Stimulated activated CD8-positive, alpha-beta memory T cell treated with anti-CD3 and anti-CD28 coated beads, Interleukin-15, amount 100 ng/mL, for 1 hour (primary cell): ENCODE measurements around the gene D2HGDH.
"Not testable (repeated sequence)": the region's sequence is repeated elsewhere in the genome, so short reads cannot be mapped to it uniquely, and the experiment has no call there.

ENCODE experiments used
- DNase-seq: peaks from one replicate; pipeline ENCODE4 v3.0.0-alpha.2; 2020; ENCODE audit warnings: low read depth

The D2HGDH gene

DNA sequence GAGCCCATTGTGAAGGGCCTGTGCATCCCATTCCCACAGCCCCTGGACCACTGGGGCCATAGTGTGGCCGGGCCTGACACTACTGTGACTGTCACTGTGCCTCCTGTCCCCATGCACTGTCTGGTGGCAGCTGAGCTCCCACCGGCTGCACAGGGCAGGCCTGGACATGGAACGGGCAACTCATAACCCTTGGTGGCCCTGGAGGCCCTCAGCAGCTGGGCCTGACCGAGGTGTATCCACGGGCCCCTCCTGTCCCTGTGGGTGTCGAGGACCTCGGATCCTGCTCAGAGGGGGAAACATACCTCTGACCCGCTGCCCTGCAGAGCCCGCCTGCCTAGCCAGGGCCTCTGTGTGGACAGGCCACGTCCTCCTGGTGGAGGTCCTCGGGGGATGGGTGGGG lies 34.4 kb downstream of the D2HGDH start:
- DNase-seq, result no peak

GRCh38 chr2:241769819-241770184 lies 35.4 kb downstream of the D2HGDH start:
- DNase-seq, result no peak

DNA sequence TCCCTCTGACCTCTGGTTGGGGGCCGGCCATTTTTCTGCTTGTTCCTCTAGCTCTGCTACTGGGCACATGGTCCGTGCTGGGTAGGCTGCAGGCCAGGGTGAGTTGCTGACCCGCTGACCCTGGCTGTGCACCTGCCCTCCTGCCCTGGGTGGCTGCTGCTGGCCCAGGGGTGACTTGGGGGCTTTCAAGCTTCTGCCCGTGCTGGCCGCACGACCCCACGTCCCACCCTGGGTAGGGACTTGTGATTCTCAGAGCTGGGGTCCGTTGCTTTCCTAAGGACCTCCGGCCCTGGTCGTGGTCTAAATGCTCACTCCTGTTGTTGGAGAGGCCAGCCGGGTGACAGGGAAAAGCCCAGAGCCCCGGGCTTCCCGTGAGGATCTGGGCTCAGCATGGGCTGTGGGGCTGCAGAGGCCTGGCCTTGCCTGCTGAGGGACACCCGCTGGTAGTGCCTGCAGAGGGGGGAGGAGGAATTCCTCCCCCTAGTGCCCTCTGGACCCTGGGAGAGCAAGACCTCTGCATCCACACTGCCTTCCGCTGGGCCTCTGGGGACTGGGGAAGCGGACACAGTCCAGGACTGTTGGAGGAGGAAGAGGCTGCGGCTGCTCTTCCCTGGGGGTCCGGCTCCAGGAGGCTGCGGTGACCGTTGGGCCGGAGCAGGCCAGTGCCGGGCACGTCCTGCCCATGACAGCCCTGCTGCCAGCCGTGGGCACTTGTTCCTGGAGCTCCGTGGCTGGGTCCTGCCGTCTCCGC lies 35.9 kb downstream of the D2HGDH start:
- no peak for DNase-seq

DNA sequence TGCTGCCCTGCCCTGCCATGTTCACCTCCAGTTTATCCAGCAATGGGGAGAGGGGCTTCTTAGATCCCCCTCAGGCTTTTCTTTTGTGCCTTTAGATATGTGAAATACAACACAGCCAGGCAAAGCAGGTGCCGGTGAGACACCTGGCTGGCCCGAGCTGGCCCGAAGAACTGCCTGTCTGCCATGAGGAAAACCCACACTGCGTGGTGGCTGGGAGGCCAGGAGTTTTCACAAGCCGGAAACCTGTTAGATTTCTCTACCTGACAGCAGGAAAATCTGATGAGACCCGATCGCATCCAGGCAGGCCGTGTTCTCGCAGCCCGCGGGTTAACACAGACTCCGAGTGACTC lies 36.5 kb downstream of the D2HGDH start:
- DNase-seq, result no peak

DNA sequence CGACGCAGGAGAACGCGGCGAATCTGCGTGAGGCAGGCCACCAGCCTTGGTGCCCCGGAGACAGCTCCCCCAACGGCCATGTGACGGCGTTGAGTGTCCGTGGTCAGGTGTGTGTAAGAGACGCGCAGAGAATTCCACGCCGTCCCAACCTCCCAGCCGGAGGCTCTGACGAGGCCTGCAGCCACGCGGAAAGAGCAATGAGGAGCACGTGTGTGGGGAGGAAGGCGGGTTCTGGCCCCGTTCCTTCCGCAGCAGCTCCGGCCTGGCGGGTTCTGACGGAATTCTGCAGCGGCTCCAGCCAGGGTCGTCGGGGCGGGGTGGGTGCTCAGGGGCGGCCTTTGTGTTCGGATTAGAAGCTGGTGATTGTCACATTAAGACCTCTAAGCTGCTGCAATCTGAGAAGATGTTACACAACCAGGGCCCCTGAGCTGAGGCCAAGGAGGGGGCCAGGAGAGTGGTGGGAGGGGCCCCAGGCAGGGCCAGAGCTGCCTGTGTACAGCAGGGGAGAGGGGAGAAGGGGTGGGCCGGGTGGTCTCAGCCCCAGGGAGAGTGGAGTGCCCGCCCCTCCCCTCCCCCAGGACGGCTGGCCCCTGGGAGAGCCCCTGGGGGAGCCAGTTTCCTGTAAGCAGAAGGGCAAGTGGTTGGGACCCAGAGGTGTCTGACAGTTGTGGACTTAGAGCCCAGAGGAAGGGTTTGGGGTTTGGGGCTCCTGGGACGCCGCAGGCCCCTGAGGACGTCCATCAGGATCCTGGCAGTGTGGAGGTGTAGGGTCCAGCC lies 37.0 kb downstream of the D2HGDH start:
- no peak for DNase-seq

- DNase-seq, result no peak
These were observed 37.7 kb downstream of the D2HGDH start for GRCh38 chr2:241772063-241772499.

DNA sequence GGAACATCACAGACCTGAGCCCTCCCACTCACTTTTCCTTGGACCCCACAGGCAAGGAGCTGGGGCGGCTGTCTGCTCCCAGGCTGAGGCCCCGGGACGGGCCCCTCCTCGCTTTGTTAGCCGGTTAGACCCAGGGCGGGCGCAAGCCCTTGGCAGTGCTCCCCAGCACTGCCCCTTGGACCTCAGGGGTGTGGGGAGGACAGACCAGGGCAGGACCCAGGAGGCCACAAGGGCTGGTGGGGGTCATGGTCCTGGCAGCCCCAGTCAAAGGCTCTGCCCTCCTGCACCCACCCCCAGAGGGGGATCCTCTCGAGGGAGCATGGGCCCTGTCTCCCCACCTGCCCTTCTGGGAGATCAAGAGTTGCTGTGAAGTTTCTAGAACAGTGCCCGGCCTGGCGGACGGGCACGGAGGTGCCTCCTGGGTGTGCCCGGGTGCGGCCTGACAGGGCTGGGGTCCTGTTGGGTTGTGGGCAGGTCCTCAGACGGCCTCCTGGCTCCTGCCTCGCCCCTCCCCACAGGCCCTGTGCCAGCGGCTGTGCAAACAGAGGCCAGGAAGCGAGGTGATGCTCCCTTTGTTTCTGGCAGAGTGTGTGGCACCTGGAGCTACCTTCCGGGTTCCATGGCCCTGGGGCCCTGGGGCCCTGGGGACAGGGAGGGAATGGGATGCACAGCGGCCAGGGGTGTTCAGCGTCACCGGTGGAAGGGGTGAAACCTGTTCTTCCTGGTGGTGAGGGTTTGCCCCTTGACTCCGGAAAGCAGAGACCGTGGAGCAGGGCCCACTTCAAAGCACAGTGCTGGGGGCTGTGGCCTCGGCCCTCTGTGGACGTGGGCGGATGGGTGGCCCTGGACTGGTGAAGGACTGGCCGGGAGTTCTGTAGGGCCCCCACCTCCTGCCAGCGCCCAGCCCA lies 39.3 kb downstream of the D2HGDH start:
- no peak for DNase-seq

- DNase-seq, result no peak
These were observed 40.2 kb downstream of the D2HGDH start for GRCh38 chr2:241774419-241775222.

GRCh38 chr2:241775223-241776177 lies 41.1 kb downstream of the D2HGDH start:
- no peak for DNase-seq

DNA sequence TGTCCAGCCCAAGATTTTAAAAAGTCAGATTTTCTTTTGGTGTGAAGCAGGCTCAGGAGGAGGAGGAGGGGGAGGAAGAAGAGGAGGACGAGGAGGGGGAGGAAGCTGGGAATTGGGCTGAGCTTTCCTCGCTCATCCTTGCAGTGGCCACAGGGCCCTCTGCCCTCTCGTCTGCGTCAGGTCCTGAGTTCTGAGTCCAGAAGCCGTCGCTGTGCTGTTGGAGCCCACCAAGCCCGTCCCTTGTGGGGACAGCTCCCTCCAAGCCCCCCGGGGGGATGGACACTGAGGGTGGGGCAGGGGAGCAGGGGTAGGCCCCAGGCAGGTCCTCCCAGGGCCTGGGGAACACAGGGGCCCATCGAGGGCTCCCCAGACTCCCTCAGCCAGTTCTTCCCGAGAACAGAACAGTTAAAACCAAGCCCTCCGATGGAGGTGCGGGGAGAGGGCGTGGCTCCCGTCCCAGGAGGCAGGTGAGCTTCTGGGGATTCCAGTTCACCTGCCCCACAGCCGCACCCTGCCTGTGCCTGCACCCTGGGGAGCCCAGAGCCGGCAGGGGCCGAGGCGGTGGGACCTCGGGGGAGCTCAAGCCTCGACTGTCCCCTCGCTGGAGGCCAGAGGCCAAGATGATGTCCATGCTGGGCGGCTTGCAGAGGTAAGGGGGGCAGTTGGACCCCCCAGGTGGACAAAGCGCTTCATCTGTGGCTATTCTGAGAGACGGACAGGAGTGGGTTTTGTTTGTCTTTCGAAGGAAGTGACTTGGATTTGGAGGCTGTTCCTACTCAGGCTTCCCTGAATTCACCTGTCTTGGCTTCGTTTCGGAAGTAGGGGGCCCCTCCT lies 42.1 kb downstream of the D2HGDH start, which contains the start of gene GAL3ST2:
GAL3ST2 (plus strand) TSS at position 487 of the 834 bp plus-strand sequence; CDS start at position 621, 134 bp downstream.
- DNase-seq, result no peak

- no peak for DNase-seq
These were observed 42.8 kb downstream of the D2HGDH start for GRCh38 chr2:241777170-241777685.

- no peak for DNase-seq
These were observed 43.5 kb downstream of the D2HGDH start for GRCh38 chr2:241777686-241778627.

DNA sequence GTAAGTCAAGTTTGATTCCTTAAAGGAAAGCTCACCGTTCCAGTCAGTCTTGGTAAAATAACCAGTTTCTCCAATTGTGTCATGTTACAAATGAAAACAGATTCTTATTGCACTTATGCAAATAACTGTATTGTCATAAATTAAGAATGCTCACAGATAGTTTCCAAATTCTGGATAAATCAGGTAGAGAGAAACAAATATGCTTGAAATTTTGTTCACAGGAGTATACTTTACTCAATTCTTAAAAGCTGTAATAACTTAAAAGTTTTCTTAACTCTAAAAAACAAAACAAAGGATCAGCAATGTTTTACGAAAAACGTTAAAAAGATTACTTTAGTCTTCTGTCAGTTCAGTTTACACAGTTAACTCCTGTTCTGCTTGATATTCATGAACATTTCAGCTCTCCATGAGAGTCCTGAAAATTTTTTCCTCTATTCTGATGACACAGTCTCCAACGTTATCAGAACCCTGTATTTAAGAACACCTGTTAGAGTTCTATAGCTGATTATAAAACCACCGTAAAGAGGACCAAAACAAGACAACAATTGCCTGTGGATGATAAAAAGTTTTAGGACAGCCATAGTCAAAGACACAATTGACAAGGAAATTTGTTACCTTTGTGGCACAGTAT lies 46.6 kb downstream of the D2HGDH start:
- no peak for DNase-seq

DNA sequence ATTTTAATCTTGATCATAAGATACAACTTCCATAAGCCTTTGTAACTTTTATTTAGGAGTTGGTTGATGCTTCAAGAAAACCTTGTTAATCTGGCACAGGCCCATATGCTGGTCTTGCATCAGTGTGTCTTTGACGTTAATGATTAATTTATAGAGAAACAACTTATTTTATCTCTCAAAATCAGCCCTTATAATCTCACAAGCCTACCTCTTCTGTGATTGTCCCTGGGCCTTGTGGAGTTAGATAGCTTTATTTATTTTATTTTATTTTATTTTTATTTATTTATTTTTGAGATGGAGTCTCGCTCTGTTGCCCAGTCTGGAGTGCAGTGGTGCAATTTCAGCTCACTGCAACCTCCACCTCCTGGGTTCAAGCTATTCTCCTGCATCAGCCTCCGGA lies 47.6 kb downstream of the D2HGDH start:
- not testable (repeated sequence) for DNase-seq

- no peak for DNase-seq
These were observed 53.7 kb downstream of the D2HGDH start for GRCh38 chr2:241788135-241788534.

- DNase-seq, result no peak
These were observed 54.1 kb downstream of the D2HGDH start for GRCh38 chr2:241788572-241788971.

DNA sequence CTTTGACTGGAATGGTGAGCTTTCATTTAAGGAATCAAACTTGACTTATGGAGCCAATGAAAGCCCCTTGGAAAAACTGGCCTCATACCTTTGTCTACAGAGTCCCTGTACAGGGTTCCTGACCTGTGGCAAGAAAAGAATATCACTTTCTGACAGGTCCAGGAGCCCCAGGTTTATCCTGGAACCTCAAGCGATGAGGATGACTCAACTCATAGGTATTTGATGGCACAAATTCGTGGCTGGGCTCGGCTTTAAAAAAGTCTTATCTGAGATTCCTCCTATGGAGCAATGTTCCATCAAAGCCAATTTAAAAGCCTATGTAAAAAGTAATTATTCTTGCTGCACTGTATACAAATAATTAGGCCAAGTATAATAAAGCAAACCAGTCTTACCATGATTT lies 57.0 kb downstream of the D2HGDH start:
- DNase-seq, result not testable (repeated sequence)

- no peak for DNase-seq
These were observed 59.0 kb downstream of the D2HGDH start for GRCh38 chr2:241793385-241793784.
